Right lobe of liver (tissue), 4 donors: ENCODE data around the gene NIF3L1.

Experiments used
- POLR2A ChIP-seq: fragments of 450-650 bp; IDR thresholded peaks from one replicate; pipeline ENCODE4 v1.6.1; 2017; ENCODE audit warnings: antibody characterized with exemption, mild to moderate bottlenecking
- TF ChIP-seq, protein P1 (sequence below), 4 donors: fragments of 200-600 bp in 3 of 4; fragments of 450-650 bp in 1 of 4; IDR thresholded peaks; one replicate each; pipeline versions ENCODE4 v1.5.1 to v1.8.0; 2016 to 2022; ENCODE audit warnings: antibody characterized with exemption in 4 of 4, mild to moderate bottlenecking in 2 of 4
- donor health status: DM: no; HTN: no; CAD: no.
- donor health status: DM: no; HTN: no; CAD: no.
- donor health status: DM: no; HTN: yes; CAD: no.

DNA sequence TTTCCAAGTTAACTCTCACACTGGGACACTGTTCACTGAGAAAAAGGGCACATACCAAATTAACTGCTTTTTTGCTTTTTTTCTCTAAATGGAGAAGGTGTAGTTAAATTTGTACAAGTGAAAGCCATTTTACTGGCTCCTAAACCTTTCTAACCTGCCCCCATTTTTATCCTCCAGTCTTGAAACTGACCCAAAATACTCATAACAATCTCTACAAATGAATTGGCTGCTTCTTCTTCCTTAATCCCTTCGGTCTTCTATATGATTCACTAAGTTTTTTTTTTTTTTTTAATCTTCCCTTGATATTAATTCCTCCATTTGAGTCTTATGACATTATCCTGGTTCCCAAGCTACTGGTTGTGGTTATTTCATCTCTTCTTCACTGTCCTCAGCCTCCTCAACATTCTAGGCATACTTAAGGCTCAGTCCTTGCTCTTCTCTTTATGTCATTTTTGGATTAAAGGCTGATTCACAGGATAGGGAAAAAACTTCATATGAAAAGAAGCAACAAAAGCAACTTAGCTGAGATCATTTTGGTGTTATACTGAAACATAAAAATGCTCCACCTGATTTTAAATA is 54.4 kb downstream of the NIF3L1 start:
- TF ChIP-seq, protein P1, sequence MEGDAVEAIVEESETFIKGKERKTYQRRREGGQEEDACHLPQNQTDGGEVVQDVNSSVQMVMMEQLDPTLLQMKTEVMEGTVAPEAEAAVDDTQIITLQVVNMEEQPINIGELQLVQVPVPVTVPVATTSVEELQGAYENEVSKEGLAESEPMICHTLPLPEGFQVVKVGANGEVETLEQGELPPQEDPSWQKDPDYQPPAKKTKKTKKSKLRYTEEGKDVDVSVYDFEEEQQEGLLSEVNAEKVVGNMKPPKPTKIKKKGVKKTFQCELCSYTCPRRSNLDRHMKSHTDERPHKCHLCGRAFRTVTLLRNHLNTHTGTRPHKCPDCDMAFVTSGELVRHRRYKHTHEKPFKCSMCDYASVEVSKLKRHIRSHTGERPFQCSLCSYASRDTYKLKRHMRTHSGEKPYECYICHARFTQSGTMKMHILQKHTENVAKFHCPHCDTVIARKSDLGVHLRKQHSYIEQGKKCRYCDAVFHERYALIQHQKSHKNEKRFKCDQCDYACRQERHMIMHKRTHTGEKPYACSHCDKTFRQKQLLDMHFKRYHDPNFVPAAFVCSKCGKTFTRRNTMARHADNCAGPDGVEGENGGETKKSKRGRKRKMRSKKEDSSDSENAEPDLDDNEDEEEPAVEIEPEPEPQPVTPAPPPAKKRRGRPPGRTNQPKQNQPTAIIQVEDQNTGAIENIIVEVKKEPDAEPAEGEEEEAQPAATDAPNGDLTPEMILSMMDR (IDR thresholded peaks at IDR 0.05) = no peak
- no peak for TF ChIP-seq POLR2A
